A673 (cell line): Measurements from ENCODE around the gene RAD23B.

Experiments used
- EZH2 ChIP-seq: fragments of 200-600 bp; sonication (generic); IDR thresholded peaks from 2 replicates; pipeline ENCODE4 v1.6.1; 2017; ENCODE audit warnings: borderline replicate concordance, low read depth, mild to moderate bottlenecking, mixed read lengths, antibody characterized with exemption, low read length; ENCODE audit not compliant: poor library complexity, severe bottlenecking
- TF ChIP-seq, protein P1 (sequence below): fragments of 300-800, 200-600 bp; sonication (generic); conservative IDR thresholded peaks from 2 replicates; pipeline ENCODE4 v1.5.1; 2017; ENCODE audit warnings: low read depth, mild to moderate bottlenecking, antibody characterized with exemption, low read length, moderate library complexity, mixed read lengths

DNA sequence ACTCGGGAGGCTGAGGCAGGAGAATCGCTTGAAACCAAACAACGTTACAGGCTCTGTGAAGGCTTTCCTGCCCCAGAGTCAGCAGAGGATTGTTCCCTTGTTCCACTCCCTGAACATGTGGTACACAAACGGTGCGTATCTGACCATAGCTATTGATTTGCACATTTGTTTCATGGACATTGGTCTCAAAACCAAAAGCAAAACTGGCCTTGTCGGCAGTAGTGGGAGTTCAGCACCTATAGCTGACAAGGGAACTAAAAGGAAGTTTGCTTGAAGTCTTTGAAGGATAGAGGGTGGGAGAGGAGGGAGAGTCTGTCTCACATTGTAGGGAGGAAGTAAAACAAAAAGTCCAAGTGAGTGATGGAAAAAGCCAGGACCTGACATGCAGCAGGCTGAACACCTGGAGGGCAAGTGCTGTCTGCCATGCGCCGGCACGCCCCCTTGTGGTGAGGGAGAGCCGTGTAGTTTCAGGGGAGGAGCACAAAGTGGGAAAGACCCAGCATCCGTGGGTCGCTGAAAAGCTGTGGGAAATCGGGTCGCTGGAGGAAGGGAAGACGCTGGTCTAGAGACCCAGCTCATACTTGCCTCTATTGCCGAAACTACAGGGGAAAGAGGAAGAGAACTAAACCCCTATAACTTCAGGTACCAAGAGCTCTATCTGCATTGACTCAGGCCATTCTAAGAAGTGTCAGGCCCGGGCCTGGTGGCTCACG is 58.0 kb downstream of the RAD23B start:
- TF ChIP-seq, protein P1, sequence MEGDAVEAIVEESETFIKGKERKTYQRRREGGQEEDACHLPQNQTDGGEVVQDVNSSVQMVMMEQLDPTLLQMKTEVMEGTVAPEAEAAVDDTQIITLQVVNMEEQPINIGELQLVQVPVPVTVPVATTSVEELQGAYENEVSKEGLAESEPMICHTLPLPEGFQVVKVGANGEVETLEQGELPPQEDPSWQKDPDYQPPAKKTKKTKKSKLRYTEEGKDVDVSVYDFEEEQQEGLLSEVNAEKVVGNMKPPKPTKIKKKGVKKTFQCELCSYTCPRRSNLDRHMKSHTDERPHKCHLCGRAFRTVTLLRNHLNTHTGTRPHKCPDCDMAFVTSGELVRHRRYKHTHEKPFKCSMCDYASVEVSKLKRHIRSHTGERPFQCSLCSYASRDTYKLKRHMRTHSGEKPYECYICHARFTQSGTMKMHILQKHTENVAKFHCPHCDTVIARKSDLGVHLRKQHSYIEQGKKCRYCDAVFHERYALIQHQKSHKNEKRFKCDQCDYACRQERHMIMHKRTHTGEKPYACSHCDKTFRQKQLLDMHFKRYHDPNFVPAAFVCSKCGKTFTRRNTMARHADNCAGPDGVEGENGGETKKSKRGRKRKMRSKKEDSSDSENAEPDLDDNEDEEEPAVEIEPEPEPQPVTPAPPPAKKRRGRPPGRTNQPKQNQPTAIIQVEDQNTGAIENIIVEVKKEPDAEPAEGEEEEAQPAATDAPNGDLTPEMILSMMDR = peak; percentile 96
- no peak for TF ChIP-seq EZH2
